Measurements from ENCODE around the gene FAM168B.

DNA sequence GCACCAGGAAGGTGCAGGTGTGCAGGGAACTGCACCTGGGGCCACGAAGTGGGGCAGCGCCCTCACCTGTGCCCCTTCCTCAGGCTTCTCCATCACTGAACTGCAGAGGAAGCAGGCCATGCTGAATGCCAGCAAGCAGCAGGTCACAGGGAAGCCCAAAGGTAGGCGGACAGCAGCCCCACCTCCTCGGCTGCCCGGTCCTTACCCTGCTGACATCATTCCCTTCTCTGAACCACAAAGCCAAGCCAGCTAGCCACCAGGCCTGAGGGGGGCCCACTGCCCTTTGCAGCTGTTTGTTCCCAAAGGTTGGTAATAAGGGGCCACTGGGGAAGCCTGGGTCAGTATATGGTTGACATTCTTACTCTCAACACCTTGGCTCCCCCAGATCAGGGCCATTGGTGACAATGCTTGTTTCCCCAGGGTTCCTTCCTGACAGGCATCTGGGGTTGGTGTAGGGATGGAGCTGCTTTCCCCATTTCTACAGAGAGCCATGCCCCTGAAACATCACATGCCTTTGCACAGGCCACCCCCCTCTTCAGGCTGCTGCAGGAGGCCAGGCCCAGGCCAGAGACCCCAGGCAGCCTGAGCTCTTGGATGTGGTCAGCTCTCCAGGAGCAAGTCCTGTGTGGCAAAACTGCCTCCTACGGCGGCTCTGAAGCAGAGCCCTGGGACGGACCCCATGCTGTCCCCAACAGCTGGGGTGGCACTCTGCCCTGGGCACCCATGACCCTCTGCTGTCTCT lies 47.8 kb downstream of the FAM168B start:
- TF ChIP-seq, protein P1, sequence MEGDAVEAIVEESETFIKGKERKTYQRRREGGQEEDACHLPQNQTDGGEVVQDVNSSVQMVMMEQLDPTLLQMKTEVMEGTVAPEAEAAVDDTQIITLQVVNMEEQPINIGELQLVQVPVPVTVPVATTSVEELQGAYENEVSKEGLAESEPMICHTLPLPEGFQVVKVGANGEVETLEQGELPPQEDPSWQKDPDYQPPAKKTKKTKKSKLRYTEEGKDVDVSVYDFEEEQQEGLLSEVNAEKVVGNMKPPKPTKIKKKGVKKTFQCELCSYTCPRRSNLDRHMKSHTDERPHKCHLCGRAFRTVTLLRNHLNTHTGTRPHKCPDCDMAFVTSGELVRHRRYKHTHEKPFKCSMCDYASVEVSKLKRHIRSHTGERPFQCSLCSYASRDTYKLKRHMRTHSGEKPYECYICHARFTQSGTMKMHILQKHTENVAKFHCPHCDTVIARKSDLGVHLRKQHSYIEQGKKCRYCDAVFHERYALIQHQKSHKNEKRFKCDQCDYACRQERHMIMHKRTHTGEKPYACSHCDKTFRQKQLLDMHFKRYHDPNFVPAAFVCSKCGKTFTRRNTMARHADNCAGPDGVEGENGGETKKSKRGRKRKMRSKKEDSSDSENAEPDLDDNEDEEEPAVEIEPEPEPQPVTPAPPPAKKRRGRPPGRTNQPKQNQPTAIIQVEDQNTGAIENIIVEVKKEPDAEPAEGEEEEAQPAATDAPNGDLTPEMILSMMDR (optimal IDR thresholded peaks at IDR 0.05 in 1 of 3, IDR thresholded peaks at IDR 0.05 in 1 of 3, conservative IDR thresholded peaks at IDR 0.05 in 1 of 3; ENCODE audit: extremely low read depth in 1 of 3, insufficient read depth in 2 of 3, low read length in 3 of 3): no peak
- TF ChIP-seq EZH2 (IDR thresholded peaks at IDR 0.05; ENCODE audit: low read length): no peak

Measured in keratinocyte (primary cell).